ENCODE results near the gene ARMC2.
A peak's percentile ranks its signal among the peaks of the same experiment; 100 is the strongest.
"Not testable (repeated sequence)": the region's sequence is repeated elsewhere in the genome, so short reads cannot be mapped to it uniquely, and the experiment has no call there.

The ARMC2 gene

GRCh38 chr6:108813218-108813617, 35.0 kb upstream of the ARMC2 start:
- H3K36me3 Mint-ChIP-seq; H3K27ac Mint-ChIP-seq; H3K4me3 Mint-ChIP-seq; H3K9me3 Mint-ChIP-seq; H3K4me1 Mint-ChIP-seq; ATAC-seq; DNase-seq (ENCODE audit: low spot score in 2 of 2): not testable (repeated sequence)

DNA sequence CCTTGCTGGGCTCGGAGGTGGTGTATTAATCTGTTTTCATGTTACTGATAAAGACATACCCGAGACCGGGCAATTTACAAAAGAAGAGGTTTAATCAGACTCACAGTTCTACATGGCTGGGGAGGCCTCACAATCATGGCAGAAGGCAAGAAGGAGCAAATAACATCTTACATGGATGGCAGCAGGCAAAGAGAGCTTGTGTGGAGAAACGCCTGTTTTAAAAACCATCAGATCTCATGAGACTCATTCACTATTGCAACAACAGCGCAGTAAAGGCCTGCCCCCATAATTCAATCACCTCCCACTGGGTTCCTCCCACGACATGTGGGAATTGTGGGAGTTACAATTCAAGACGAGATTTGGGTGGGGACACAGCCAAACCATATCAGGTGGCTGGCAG, 30.9 kb upstream of the ARMC2 start:
- not testable (repeated sequence) for ATAC-seq; H3K4me1 Mint-ChIP-seq; H3K4me3 Mint-ChIP-seq; DNase-seq (ENCODE audit: low spot score in 2 of 2); H3K27ac Mint-ChIP-seq; H3K36me3 Mint-ChIP-seq
- H3K9me3 Mint-ChIP-seq, result peaks cover 11% of the 10 kb centered on the region

GRCh38 chr6:108820006-108820405, 28.2 kb upstream of the ARMC2 start:
- ATAC-seq (no peak), DNase-seq (ENCODE audit: low spot score in 2 of 2) (no peak)
- H3K4me3 Mint-ChIP-seq, result no peak overlapping the region
- peaks cover 14% of the 10 kb centered on the region for H3K9me3 Mint-ChIP-seq
- H3K36me3 Mint-ChIP-seq, result no peaks in the 10 kb centered on the region
- H3K27ac Mint-ChIP-seq, result no peak overlapping the region
- H3K4me1 Mint-ChIP-seq, result no peaks in the 10 kb centered on the region

DNA sequence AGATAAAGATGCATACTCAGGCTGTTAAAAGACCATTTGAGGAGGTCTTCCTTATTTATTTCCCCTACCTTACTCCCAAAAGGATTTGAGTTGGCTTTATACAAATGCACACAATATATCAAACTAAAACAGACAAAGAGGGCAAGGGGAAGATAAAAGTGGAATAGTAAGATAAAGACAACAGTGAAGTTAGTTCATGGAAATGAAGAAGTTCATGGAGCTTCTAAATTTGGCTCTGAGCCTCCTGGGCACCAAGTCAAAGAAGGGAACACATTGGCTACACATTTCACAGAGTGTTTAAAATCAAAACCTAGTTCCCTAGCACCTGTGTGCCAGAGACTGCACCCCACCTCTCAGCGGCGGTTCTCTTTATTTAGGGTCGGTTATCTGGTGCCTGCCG, 25.8 kb upstream of the ARMC2 start:
- ATAC-seq, result no peak

GRCh38 chr6:108825326-108825725, 22.9 kb upstream of the ARMC2 start:
- H3K4me3 Mint-ChIP-seq, result no peak overlapping the region
- ATAC-seq (no peak), DNase-seq (ENCODE audit: low spot score in 2 of 2) (no peak)
- H3K27ac Mint-ChIP-seq, result no peak overlapping the region
- no peaks in the 10 kb centered on the region for H3K36me3 Mint-ChIP-seq
- peaks cover 5% of the 10 kb centered on the region for H3K4me1 Mint-ChIP-seq
- H3K9me3 Mint-ChIP-seq, result peaks cover 16% of the 10 kb centered on the region

More for the DNA sequence above, 25.8 kb upstream of the ARMC2 start:
- H3K4me3 Mint-ChIP-seq, result no peak overlapping the region
- no peaks in the 10 kb centered on the region for H3K36me3 Mint-ChIP-seq
- H3K27ac Mint-ChIP-seq, result no peak overlapping the region
- no peak for DNase-seq (ENCODE audit: low spot score in 2 of 2)
- peaks cover 4% of the 10 kb centered on the region for H3K4me1 Mint-ChIP-seq
- peaks cover 20% of the 10 kb centered on the region for H3K9me3 Mint-ChIP-seq

DNA sequence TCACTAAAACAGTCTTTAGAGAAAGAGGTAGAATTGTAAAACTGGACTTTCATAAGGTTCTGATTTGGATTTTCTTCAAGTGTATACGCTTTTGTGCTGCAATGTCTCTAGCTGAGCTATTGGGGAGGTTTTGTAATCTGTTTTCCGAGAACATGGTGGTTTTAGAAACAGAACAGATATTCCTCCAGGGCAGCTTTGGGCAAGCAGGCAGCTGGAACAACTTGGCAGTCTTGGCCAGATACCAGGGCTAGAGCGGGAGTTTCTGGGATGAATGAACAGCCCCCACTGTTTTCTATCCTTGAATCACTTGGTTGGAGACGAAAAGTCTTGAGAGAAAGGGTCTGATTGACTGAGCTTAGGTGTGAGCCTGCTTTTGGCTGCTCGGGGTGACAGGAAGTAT, 17.1 kb upstream of the ARMC2 start:
- no peak for DNase-seq (ENCODE audit: low spot score in 2 of 2)

GRCh38 chr6:108832738-108833137, 15.5 kb upstream of the ARMC2 start:
- Mint-ChIP-seq H3K4me3 (no peak overlapping the region), H3K36me3 (no peaks in the 10 kb centered on the region), H3K4me1 (peaks cover 26% of the 10 kb centered on the region), H3K27ac (no peak overlapping the region), H3K9me3 (no peaks in the 10 kb centered on the region)
- DNase-seq (ENCODE audit: low spot score in 2 of 2) (no peak), ATAC-seq (no peak)

More for the DNA sequence above, 17.1 kb upstream of the ARMC2 start:
- no peak for ATAC-seq
- Mint-ChIP-seq H3K36me3 (no peaks in the 10 kb centered on the region), H3K4me3 (no peak overlapping the region), H3K4me1 (peaks cover 15% of the 10 kb centered on the region), H3K27ac (no peak overlapping the region), H3K9me3 (peaks cover 7% of the 10 kb centered on the region)

DNA sequence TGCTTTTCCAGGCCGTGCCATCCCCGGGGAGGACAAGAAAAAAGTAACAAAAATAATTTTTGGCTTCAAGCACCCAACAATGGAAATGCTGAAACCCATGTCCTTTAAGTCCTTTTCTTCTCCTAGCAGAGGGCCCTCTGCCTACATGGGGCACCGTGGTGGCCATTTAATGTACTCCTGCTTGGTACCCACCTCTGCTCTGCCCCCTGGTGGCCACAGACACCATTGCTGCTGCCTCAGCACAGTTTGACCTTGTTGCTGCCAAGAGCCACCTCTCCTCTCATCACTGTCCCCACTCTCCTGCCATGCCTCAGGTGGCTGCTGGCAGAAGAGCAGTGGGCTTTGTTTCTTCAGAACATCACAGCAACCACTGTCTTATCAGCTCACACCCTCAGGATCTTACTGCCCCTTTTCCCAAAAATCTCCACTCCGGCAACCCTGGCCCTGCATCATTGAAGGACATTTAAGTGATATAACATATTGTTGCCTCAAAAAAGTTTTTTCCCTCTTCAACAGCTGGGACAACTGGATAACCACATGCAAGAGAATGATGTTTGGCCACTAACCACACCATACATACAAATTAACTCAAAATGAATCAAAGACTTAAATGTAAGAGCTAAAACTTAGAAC, 12.9 kb upstream of the ARMC2 start:
- Mint-ChIP-seq H3K9me3 (no peaks in the 10 kb centered on the region), H3K4me1 (peaks cover 43% of the 10 kb centered on the region), H3K4me3 (no peak overlapping the region), H3K27ac (no peak overlapping the region), H3K36me3 (peaks cover 6% of the 10 kb centered on the region)
- ATAC-seq, result peak; percentile 93
- peak; percentile 77 to 90 for DNase-seq (ENCODE audit: low spot score in 2 of 2)

DNA sequence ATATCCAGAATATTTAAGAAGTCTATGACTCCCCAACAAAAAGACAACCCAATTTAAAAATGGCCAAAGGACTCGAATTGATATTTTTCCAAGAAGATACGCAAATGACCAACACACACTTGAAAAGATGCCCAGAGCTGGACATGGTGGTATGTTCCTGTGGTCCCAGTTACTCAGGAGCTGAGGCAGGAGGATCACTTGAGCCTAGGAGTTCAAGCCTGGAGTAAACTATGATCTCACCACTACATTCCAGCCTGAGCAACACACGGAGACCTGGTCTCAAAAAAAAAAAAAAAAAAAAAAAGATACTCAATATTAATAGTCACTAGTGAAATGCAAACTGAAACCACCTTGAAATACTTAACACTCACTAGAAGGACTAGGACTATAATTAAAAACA, 12.2 kb upstream of the ARMC2 start:
- no peak overlapping the region for H3K4me3 Mint-ChIP-seq
- peaks cover 6% of the 10 kb centered on the region for H3K36me3 Mint-ChIP-seq
- H3K4me1 Mint-ChIP-seq, result peaks cover 43% of the 10 kb centered on the region
- no peaks in the 10 kb centered on the region for H3K9me3 Mint-ChIP-seq
- H3K27ac Mint-ChIP-seq, result peak overlapping the region; percentile 50
- no peak for DNase-seq (ENCODE audit: low spot score in 2 of 2)
- no peak for ATAC-seq

DNA sequence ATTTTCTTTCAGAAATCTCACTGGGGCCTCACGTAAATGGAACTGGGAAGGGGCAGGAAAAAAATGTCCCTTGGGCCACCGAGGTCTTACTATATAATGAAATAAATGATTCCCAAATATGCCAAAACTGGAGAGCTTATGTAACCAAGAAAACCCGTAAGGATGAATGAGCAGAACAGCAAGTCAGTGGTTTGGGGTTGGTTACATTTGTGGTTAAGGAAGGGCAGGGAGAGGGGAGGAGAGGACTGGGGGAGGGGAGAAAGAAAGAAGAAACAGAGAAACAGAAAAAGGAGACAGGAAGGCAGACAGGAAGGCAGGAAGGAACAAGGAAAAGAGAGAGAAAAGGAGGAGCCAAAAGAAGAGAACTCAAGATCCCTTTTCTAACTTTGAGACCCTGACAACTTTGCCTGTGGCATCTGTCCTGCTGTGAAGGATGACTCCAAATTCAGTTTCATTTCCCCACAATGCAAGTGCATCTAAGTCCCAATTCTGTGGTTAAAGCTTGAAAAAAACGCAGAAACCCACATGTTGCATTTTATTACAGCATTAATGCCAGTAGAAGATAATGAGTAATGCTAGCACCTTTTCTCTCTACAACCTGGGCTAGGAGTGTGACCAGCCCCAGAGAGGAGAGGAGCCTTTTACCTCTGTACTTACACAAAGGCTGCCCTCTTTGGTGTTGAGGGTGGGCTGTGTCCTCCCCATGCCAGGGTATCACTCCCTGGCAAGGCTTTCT, 10.8 kb upstream of the ARMC2 start:
- peak; percentile 81 for ATAC-seq
- Mint-ChIP-seq H3K36me3 (peaks cover 6% of the 10 kb centered on the region), H3K9me3 (no peaks in the 10 kb centered on the region), H3K4me3 (peak overlapping the region; percentile 56), H3K27ac (peak overlapping the region; percentile 84), H3K4me1 (peaks cover 43% of the 10 kb centered on the region)
- peak in 1 of 2 donors; percentile 59 for DNase-seq (ENCODE audit: low spot score in 2 of 2)

- peaks cover 43% of the 10 kb centered on the region for H3K4me1 Mint-ChIP-seq
- no peak for ATAC-seq
- H3K9me3 Mint-ChIP-seq, result no peaks in the 10 kb centered on the region
- no peak for DNase-seq (ENCODE audit: low spot score in 2 of 2)
- H3K36me3 Mint-ChIP-seq, result peaks cover 6% of the 10 kb centered on the region
- H3K4me3 Mint-ChIP-seq, result peak overlapping the region; percentile 56
- peak overlapping the region; percentile 84 for H3K27ac Mint-ChIP-seq
Measured at GRCh38 chr6:108838101-108838717, 10.0 kb upstream of the ARMC2 start.

DNA sequence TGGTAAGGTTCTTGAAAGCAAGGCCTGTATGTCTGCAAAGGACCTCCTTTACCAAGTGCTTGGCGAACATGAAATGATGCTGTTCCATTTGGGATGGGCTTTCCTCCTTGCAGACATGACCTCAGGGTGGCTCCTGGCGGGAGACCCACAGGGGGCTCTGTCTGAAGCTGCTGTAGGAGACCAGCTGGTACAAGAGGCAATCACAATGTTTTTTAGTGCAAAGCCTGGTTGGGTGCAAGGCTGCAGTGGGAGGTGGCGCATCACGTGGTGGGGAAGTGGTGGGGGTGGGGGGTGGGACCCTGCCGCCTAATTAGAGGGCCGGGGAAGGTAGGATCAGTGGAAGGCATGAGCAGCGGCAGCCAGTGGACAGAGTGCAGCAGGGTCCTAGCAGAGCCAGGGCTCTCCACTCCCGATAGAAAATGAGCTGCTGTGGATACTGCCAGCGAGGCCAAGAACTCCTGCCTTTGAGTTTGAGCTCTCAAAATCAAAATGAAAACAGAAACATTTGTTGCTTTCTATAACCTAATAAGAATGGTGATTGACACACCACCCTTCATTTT, 9.1 kb upstream of the ARMC2 start:
- H3K36me3 Mint-ChIP-seq, result peaks cover 6% of the 10 kb centered on the region
- ATAC-seq (no peak), DNase-seq (ENCODE audit: low spot score in 2 of 2) (no peak)
- H3K4me1 Mint-ChIP-seq, result peaks cover 43% of the 10 kb centered on the region
- no peak overlapping the region for H3K4me3 Mint-ChIP-seq
- H3K9me3 Mint-ChIP-seq, result no peaks in the 10 kb centered on the region
- H3K27ac Mint-ChIP-seq, result no peak overlapping the region

- Mint-ChIP-seq H3K9me3 (no peaks in the 10 kb centered on the region), H3K36me3 (peaks cover 6% of the 10 kb centered on the region), H3K4me3 (no peak overlapping the region), H3K4me1 (peaks cover 35% of the 10 kb centered on the region), H3K27ac (no peak overlapping the region)
- no peak for DNase-seq (ENCODE audit: low spot score in 2 of 2)
- no peak for ATAC-seq
Measured at GRCh38 chr6:108840919-108841318, 7.3 kb upstream of the ARMC2 start.

GRCh38 chr6:108841377-108841855, 6.8 kb upstream of the ARMC2 start:
- Mint-ChIP-seq H3K4me3 (no peak overlapping the region), H3K9me3 (no peaks in the 10 kb centered on the region)

DNA sequence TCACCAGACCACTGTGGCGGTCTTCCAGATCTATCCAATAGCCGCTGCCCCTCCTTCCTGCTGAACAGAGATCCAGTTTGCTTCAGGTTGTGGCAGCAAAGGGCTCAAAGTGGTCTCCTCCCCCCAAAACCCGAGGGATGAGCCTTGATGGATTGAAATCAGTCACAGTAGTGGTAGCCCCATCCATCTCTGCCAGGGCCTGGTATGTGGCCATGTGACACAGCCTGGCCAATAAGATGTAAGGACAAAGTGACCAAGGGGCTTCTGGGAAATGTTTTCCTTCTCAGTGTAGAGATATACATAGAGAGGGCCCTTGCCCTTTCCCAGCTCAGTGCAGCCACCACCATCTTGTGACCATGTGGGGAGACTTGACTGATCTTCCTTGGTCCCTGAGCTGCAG, 4.1 kb upstream of the ARMC2 start:
- Mint-ChIP-seq H3K27ac (no peak overlapping the region), H3K9me3 (no peaks in the 10 kb centered on the region)

More at GRCh38 chr6:108841377-108841855, 6.8 kb upstream of the ARMC2 start:
- ATAC-seq (no peak), DNase-seq (ENCODE audit: low spot score in 2 of 2) (no peak)
- Mint-ChIP-seq H3K27ac (peak overlapping the region; percentile 0), H3K36me3 (peaks cover 6% of the 10 kb centered on the region), H3K4me1 (peaks cover 34% of the 10 kb centered on the region)

More for the DNA sequence above, 4.1 kb upstream of the ARMC2 start:
- H3K4me1 Mint-ChIP-seq, result peaks cover 23% of the 10 kb centered on the region
- H3K4me3 Mint-ChIP-seq, result no peak overlapping the region
- DNase-seq (ENCODE audit: low spot score in 2 of 2), result no peak
- peaks cover 14% of the 10 kb centered on the region for H3K36me3 Mint-ChIP-seq
- no peak for ATAC-seq

Data from stimulated activated effector memory CD8-positive, alpha-beta T cell treated with anti-CD3 and anti-CD28 coated beads, Interleukin-12 subunit alpha, Interleukin-12 subunit beta, amount 100 ng/mL, for 72 hours (primary cell).